ENCODE results near the gene AHDC1. TPM values are rescaled to one million over a fixed set of nuclear protein-coding genes. Genes with fewer than 3 reads are reported as not detected.
A peak's percentile ranks its signal among the peaks of the same experiment; 100 is the strongest.

The AHDC1 gene
- total and polyA plus RNA-seq, 9 of the 15 experiments (the other 6 are each of a cell fraction or from before 2014, with no cell fraction given) = 0.21 to 36.4 (median 4.7) TPM

DNA sequence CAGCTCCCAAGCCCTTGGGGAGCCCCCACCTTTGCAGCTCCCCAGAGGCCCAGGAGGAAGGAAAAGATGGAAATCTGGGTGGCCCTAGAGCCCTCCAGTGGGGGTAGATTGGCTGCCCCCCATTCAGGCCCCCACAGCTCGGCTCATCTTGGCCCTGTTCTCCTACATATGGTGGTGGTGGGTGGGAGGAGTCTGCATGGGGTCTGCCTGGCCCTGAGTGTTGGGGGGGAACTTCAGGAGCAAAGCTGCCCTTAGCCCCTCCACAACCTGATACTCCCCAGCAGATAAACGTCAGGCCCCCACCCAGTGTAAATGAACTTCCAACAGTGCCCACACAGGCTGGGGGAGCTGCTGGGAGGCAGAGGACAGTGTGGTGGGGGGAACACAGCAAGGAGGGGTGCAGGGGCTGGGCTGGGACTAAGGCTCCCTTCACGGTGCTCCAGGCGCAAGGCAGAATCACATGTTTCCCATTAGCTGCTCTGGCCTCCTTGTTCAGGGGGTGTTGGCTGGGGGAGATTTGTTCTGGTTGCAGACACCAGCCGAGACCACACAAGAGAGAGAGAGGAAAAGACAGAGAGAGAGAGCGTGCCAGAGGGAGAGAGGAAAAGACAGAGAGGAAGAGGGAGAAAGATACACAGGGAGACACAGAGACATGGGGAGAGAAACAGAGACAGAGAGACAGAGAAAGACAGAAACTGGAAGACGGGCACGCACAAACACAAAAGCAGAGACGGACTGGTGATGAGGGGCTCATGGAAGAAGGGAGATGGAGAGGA, 42.6 kb downstream of the AHDC1 start (continued):
- TF ChIP-seq SRSF7 (optimal IDR thresholded peaks at IDR 0.05; ENCODE audit: low read depth, low read length) (no peak), HCFC1 (IDR thresholded peaks at IDR 0.05; ENCODE audit: low read depth, low read length) (no peak), ZNF830 (CRISPR knock-in tag; IDR thresholded peaks at IDR 0.05) (no peak), STAG1 (CRISPR knock-in tag; IDR thresholded peaks at IDR 0.05; ENCODE audit: borderline replicate concordance) (no peak), KLF16 (IDR thresholded peaks at IDR 0.05) (no peak), NBN (IDR thresholded peaks at IDR 0.05; ENCODE audit: low read depth) (0 out of 2 replicates have a peak, but pooled peaks have one; percentile 27), ZC3H4 (CRISPR knock-in tag; IDR thresholded peaks at IDR 0.05; ENCODE audit: borderline replicate concordance) (no peak), CBFB (CRISPR knock-in tag; IDR thresholded peaks at IDR 0.05) (no peak), DACH1 (IDR thresholded peaks at IDR 0.05; ENCODE audit: partially characterized antibody) (no peak), FOXA1 (IDR thresholded peaks at IDR 0.05; ENCODE audit: borderline replicate concordance) (no peak), ZNF263 (CRISPR knock-in tag; IDR thresholded peaks at IDR 0.05; ENCODE audit: borderline replicate concordance) (no peak), ZBTB7A (IDR thresholded peaks at IDR 0.05; ENCODE audit: borderline replicate concordance, control insufficient read depth, low read depth, low read length) (0 out of 2 replicates have a peak, but pooled peaks have one; percentile 14), ZNF79 (CRISPR knock-in tag; IDR thresholded peaks at IDR 0.05; ENCODE audit: low read depth) (no peak), SRSF1 (IDR thresholded peaks at IDR 0.05; ENCODE audit: low read depth, low read length) (no peak), CHD1 (IDR thresholded peaks at IDR 0.05; ENCODE audit: low read length) (no peak), OTX1 (CRISPR knock-in tag; IDR thresholded peaks at IDR 0.05) (0 out of 2 replicates have a peak, but pooled peaks have one; percentile 3), ZFX (CRISPR knock-in tag; IDR thresholded peaks at IDR 0.05) (no peak), ELF2 (CRISPR knock-in tag; IDR thresholded peaks at IDR 0.05) (no peak), FOXK2 (conservative IDR thresholded peaks at IDR 0.05 in 1 of 2, IDR thresholded peaks at IDR 0.05 in 1 of 2; ENCODE audit: low read depth in 2 of 2) (peak in 1 of 2 experiments; percentile 57; a peak in 1 of 4 replicates), ZBTB17 (CRISPR knock-in tag; IDR thresholded peaks at IDR 0.05) (no peak), NONO (IDR thresholded peaks at IDR 0.05; ENCODE audit: low read depth in 2 of 2, low read length in 1 of 2) (no peak), PHF21A (IDR thresholded peaks at IDR 0.05; ENCODE audit: borderline replicate concordance, low read depth) (0 out of 2 replicates have a peak, but pooled peaks have one; percentile 28), CBX2 (IDR thresholded peaks at IDR 0.05; ENCODE audit: insufficient read depth, low read length, poor library complexity, severe bottlenecking) (no peak)
- TF ChIP-seq, protein P1, sequence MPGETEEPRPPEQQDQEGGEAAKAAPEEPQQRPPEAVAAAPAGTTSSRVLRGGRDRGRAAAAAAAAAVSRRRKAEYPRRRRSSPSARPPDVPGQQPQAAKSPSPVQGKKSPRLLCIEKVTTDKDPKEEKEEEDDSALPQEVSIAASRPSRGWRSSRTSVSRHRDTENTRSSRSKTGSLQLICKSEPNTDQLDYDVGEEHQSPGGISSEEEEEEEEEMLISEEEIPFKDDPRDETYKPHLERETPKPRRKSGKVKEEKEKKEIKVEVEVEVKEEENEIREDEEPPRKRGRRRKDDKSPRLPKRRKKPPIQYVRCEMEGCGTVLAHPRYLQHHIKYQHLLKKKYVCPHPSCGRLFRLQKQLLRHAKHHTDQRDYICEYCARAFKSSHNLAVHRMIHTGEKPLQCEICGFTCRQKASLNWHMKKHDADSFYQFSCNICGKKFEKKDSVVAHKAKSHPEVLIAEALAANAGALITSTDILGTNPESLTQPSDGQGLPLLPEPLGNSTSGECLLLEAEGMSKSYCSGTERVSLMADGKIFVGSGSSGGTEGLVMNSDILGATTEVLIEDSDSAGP (CRISPR knock-in tag; IDR thresholded peaks at IDR 0.05) = no peak
- TF ChIP-seq, protein P2, sequence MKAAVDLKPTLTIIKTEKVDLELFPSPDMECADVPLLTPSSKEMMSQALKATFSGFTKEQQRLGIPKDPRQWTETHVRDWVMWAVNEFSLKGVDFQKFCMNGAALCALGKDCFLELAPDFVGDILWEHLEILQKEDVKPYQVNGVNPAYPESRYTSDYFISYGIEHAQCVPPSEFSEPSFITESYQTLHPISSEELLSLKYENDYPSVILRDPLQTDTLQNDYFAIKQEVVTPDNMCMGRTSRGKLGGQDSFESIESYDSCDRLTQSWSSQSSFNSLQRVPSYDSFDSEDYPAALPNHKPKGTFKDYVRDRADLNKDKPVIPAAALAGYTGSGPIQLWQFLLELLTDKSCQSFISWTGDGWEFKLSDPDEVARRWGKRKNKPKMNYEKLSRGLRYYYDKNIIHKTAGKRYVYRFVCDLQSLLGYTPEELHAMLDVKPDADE (conservative IDR thresholded peaks at IDR 0.05; ENCODE audit: control insufficient read depth, low read depth, low read length) = no peak
- TF ChIP-seq, protein P3, sequence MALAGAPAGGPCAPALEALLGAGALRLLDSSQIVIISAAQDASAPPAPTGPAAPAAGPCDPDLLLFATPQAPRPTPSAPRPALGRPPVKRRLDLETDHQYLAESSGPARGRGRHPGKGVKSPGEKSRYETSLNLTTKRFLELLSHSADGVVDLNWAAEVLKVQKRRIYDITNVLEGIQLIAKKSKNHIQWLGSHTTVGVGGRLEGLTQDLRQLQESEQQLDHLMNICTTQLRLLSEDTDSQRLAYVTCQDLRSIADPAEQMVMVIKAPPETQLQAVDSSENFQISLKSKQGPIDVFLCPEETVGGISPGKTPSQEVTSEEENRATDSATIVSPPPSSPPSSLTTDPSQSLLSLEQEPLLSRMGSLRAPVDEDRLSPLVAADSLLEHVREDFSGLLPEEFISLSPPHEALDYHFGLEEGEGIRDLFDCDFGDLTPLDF (CRISPR knock-in tag; IDR thresholded peaks at IDR 0.05) = no peak

Measured in K562 (cell line).